Activated CD8-positive, alpha-beta memory T cell treated with anti-CD3 and anti-CD28 coated beads for 4 hours (primary cell): ENCODE data around the gene RBP4.
"Not testable (repeated sequence)": the region's sequence is repeated elsewhere in the genome, so short reads cannot be mapped to it uniquely, and the experiment has no call there.

Experiments used
- DNase-seq, 2 donors: peaks; one replicate each; pipeline ENCODE4 v3.0.0-alpha.2; 2020; ENCODE audit warnings: low read depth in 2 of 2

Gene RBP4

GRCh38 chr10:93566435-93567276 is 34.4 kb downstream of the RBP4 start, which contains the start of gene FFAR4:
Gene FFAR4, plus strand, starts transcription at chr10:93566665. Its CDS starts 56 bp downstream, at chr10:93566721.
- DNase-seq = no peak

DNA sequence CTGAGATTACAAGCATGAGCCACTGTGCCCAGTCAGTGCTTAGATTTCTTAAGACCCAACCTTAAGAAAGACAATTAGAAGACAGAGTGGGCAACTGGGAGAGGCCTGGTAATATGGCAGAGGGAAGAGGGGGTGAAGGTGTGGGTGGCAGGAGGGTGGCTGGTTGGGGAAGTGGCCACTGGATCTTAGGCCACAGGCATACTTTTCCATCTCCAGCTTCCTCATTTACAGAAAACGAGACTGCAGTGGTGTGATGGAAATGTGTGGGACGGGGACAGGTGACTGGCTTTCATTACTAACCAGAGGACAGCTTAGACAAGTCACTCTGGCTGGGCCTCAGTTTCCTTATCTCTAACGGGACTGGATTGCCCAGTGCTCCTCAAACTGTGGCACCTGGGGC is 35.6 kb downstream of the RBP4 start:
- DNase-seq = no peak

GRCh38 chr10:93560541-93560940 is 40.5 kb downstream of the RBP4 start:
- no peak for DNase-seq

DNA sequence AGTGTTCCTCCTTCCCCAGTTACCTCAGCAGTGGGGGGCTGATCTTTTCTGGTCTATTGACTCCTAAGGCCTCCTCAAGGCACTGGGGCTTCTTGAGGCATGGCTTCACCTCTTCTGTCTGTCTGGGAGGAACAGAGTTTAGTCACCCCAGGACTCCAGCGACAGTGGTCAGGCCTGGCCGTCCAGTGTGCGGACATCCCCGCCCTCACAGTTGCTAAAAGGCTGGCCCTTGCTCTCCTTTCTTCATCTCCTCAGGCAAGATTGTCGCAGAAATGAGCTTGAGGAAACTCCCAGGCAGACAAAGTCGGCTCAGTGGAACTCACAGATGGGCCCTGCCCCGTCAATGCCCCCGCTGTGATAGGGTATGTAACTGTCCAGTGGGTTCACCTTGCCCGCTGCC is 41.5 kb downstream of the RBP4 start:
- DNase-seq = no peak

- DNase-seq = no peak
Measured at GRCh38 chr10:93554760-93555432, 46.1 kb downstream of the RBP4 start.

DNA sequence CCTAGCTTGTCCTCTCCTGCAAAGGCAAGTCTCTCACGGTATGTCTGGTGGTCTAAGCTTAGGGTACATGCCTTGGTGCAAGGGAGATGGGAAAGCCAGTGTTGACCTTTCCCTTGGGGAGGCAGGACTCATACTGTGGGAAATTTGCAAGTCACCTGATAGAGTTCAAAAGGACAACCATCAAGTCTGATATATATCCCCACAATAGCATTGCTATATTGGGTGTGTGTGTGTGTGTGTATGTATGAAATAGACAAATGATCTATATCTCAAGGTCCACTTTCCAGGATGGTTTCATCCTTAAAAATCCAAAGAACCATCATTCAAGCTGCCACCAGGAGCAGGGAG is 46.7 kb downstream of the RBP4 start:
- DNase-seq = no peak

DNA sequence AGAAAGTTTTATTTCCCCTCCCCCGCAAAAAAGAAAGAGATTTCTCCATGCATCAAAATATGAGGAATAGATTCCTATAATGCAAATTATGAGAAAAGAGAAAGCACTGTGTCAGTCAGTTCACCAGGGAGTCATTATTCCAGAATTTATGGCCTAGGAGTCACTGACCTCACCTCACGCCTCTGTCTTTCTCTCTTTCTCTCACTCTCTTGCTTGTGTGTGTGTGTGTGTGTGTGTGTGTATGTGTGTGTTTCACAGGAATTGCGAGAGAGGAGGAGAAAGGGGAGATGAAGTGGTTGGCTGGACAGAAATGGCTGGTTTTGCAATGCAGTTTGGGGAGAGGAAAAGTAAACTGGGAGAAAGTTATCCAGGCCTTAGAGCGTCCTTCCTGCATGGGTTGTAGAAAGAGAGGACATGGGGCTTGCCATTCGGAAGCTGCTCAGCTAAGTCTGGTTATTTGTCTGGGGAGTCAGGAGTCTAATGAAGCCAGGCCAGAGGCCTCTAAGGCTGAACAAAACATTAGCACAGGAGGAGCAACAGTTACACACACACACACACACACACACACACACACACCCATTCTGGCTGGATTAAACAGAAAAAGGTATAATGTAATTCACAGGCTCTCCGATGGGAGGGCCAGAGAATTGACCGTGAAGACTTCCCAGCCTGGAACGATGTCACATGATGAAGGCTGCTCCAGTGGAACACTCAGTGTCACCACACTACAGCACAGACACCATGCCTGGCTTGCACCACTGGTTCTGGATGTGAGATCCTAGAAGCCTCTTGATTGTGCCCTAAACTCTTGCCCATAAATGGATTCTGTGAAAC is 47.3 kb downstream of the RBP4 start:
- no peak for DNase-seq

GRCh38 chr10:93552780-93553179 is 48.3 kb downstream of the RBP4 start:
- DNase-seq = no peak

DNA sequence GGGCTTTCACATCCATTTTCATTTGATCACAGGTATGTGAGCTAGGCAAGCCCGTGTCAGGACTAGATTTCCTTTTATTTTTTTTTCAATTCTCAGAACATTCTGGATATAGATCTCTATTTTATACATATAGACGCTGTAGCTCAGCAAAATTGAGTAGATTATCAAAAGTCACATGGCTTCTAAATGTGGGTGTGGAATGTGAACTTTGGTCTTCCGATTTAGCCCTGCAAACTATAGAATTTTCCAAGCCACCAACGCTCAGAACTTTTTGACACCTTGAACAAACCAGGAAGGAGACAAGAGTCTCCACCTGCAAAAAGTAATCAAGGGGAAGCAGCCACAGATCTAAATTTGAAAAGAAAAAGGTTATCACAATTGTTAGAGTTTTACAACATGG is 50.4 kb downstream of the RBP4 start:
- no peak for DNase-seq

DNA sequence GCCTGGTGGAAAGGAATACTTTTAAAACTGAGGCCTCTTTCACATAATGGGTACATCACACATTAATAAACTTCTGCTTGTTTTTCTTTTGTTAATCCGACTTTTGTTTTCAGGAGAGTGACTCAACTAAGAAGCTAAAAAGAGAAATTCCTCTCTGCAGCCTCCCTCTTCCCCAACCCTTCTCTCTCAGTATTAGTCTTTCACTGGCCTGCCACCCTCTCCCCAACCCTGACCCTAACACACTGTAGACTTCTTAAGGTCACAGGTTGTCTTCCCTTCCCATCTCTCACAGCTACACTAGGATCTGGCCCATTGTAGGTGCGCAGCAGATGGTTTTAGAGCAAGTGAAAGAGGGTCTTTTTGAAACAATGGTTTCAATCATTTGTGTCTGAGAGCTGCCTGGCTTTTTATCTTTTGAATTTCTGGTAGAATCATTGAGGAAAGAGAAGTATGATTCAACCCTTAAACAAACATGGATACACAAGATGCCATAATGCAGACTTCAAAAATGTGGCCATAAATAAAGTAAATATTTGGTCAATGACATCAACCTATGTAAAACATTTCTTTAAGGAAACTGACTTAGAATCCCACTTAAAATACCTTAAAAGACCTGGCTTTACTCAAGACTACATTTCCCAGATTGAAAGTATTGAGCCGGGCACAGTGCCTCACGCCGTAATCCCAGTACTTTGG is 52.5 kb downstream of the RBP4 start:
- no peak for DNase-seq

GRCh38 chr10:93547522-93547921 is 53.5 kb downstream of the RBP4 start:
- DNase-seq = no peak

- DNase-seq = not testable (repeated sequence)
Measured at GRCh38 chr10:93546995-93547394, 54.0 kb downstream of the RBP4 start.

GRCh38 chr10:93542358-93542791 is 58.7 kb downstream of the RBP4 start:
- DNase-seq = no peak
